ENCODE results near the gene CEP112. TPM values are rescaled to one million over a fixed set of nuclear protein-coding genes. Genes with fewer than 3 reads are reported as not detected.

CEP112 gene
- polyA plus RNA-seq, 1 experiment = 5.7 TPM

DNA sequence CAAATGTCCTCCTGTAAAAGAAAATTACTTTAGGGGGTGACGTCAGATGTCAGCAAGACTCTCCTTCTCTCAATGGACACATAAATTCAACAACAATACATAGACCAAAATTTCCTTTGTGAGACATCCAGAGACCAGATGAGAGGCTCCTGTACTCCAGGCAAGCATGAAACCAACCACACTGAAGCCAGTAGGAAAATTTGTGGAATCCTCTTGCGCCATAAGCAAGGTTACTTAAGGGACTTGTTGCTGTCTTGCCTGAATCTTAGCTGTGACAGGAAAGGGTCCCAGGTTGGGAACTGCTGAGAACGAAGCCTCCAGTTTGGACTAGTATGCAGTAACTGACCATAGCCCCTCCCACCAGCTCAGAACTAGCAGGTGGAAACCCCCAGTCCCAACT lies 56.0 kb downstream of the CEP112 start:
- Histone ChIP-seq H3K27ac (ENCODE audit: low read depth, low read length) (no peak overlapping the region), H3K4me3 (ENCODE audit: low read depth, low read length) (no peak overlapping the region), H3K9me3 (ENCODE audit: control insufficient read depth, insufficient read depth, low read length) (no peaks in the 10 kb centered on the region), H3K27me3 (ENCODE audit: control insufficient read depth, insufficient read depth, low read length) (no peaks in the 10 kb centered on the region)
- no peak for DNase-seq (ENCODE audit: low read depth, low spot score)
- ChIA-PET CTCF (no interaction called here), POLR2A (no interaction called here)
- no peak for TF ChIP-seq CTCF (IDR thresholded peaks at IDR 0.05; ENCODE audit: low read depth, low read length)

- TF ChIP-seq CTCF (IDR thresholded peaks at IDR 0.05; ENCODE audit: low read depth, low read length) = no peak
- Histone ChIP-seq H3K4me3 (ENCODE audit: low read depth, low read length) (no peak overlapping the region), H3K27ac (ENCODE audit: low read depth, low read length) (no peak overlapping the region), H3K9me3 (ENCODE audit: control insufficient read depth, insufficient read depth, low read length) (no peaks in the 10 kb centered on the region), H3K27me3 (ENCODE audit: control insufficient read depth, insufficient read depth, low read length) (no peaks in the 10 kb centered on the region)
- no peak for DNase-seq (ENCODE audit: low read depth, low spot score)
- ChIA-PET CTCF (no interaction called here), POLR2A (no interaction called here)
Measured at GRCh38 chr17:66135219-66135618, 56.7 kb downstream of the CEP112 start.

- Histone ChIP-seq H3K9me3 (ENCODE audit: control insufficient read depth, insufficient read depth, low read length) (no peaks in the 10 kb centered on the region), H3K4me3 (ENCODE audit: low read depth, low read length) (no peak overlapping the region), H3K27me3 (ENCODE audit: control insufficient read depth, insufficient read depth, low read length) (no peaks in the 10 kb centered on the region), H3K27ac (ENCODE audit: low read depth, low read length) (no peak overlapping the region)
- ChIA-PET CTCF (no interaction called here), POLR2A (no interaction called here)
- TF ChIP-seq CTCF (IDR thresholded peaks at IDR 0.05; ENCODE audit: low read depth, low read length) = no peak
- no peak for DNase-seq (ENCODE audit: low read depth, low spot score)
Measured at GRCh38 chr17:66129759-66130158, 62.2 kb downstream of the CEP112 start.

DNA sequence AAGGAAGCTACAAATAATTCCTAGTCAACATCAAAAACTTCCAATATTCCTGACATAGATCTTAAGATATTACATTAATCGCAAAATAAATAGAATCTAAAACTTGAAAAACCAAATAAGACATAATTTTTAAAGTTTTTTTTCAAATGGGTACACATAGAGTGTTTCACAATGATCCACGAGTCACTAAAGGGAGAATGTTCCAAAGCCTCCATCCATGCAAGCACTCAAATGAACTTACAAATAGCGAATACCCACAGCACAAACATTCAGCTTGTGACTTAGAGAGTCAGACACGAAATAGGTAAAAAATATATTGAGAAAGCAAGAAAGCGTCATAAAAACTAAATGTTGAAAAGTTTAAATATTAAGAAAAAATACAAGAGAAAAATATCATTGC lies 65.7 kb downstream of the CEP112 start:
- H3K27ac ChIP-seq (ENCODE audit: low read depth, low read length) = no peak overlapping the region
- TF ChIP-seq CTCF (IDR thresholded peaks at IDR 0.05; ENCODE audit: low read depth, low read length) = no peak
- no peak overlapping the region for H3K4me3 ChIP-seq (ENCODE audit: low read depth, low read length)
- H3K27me3 ChIP-seq (ENCODE audit: control insufficient read depth, insufficient read depth, low read length) = no peaks in the 10 kb centered on the region
- ChIA-PET CTCF (interaction anchor here (0.8 to 1.3 kb wide), 2 partner anchors 11 to 832 kb away, joined by 3 read pairs; no protein-coding TSS in a partner anchor), POLR2A (no interaction called here)
- H3K9me3 ChIP-seq (ENCODE audit: control insufficient read depth, insufficient read depth, low read length) = no peaks in the 10 kb centered on the region
- no peak for DNase-seq (ENCODE audit: low read depth, low spot score)

DNA sequence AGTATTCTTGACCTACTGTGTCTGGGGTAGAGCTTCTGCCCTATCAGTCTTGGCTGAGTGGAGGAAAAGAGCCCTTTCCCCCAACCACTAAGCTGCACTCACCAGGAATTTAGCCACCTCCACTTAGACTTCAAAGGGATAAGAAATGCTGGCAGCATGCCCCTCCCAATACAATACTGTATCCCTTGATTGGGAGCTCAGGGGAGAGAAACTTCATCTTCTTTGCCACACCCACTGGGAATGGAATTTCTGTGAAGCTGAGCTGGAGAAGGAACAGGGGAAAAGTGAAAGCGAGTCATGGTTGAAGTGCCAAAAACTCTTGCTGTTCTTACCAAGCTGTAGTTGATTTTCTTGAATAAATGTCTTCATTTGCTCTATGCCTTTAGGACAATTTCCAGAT lies 68.8 kb downstream of the CEP112 start:
- H3K9me3 ChIP-seq (ENCODE audit: control insufficient read depth, insufficient read depth, low read length) = no peaks in the 10 kb centered on the region
- ChIA-PET POLR2A (interaction anchor here (0.6 kb wide), 1 partner anchor 1023 kb away, joined by 3 read pairs; no protein-coding TSS in a partner anchor), CTCF (interaction anchor here (0.7 kb wide), 1 partner anchor 9 kb away, joined by 3 read pairs; no protein-coding TSS in a partner anchor)
- no peak for DNase-seq (ENCODE audit: low read depth, low spot score)
- H3K27me3 ChIP-seq (ENCODE audit: control insufficient read depth, insufficient read depth, low read length) = no peaks in the 10 kb centered on the region
- H3K27ac ChIP-seq (ENCODE audit: low read depth, low read length) = no peak overlapping the region
- no peak for TF ChIP-seq CTCF (IDR thresholded peaks at IDR 0.05; ENCODE audit: low read depth, low read length)
- no peak overlapping the region for H3K4me3 ChIP-seq (ENCODE audit: low read depth, low read length)

Data from AG04450 (cell line).